NCI-H526 treated with DMSO at 0.1 percent for 48 hours (cell line): ENCODE measurements around the gene FAS.

ENCODE experiments used
- DNase-seq: peaks from one replicate; lab custom pipeline; 2025; lab: John Stamatoyannopoulos, UW

FAS gene

DNA sequence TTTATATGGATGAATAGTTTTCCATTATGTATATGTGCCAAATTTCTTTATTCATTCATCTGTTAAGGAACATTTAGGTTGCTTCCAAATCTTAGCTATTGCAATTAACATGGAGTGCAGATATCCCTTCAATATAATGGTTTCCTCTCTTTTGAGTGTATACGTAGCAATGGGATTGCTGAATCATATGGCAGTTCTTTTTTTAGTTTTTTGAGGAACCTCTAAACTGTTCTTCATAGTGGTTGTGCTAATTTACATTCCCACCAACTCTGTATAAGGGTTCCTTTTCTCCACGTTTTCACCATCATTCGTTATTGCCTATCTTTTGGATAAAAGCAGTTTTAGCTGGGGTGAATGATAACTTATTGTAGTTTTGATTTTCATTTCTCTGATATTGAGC is 46.5 kb downstream of the FAS start:
- DNase-seq, result no peak

DNA sequence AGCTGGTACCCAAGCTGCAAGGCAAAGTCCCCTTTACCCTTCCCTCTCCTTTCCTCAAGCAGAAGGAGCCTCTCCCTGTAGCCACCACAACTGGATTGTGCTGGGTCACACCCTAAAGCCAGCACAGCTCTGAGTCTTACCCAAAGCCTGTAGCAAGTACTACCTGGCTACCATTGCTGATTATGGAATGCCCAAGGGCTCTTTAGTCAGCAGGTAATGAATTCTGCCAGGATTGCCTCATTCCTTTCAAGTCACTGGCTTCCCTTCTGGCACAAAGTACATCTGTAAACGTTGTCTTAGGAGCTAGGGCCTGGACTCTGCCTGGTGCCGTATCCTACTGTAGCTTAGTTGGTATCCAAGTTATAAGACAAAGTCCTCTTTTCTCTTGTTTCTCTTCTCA is 52.0 kb downstream of the FAS start:
- no peak for DNase-seq

DNA sequence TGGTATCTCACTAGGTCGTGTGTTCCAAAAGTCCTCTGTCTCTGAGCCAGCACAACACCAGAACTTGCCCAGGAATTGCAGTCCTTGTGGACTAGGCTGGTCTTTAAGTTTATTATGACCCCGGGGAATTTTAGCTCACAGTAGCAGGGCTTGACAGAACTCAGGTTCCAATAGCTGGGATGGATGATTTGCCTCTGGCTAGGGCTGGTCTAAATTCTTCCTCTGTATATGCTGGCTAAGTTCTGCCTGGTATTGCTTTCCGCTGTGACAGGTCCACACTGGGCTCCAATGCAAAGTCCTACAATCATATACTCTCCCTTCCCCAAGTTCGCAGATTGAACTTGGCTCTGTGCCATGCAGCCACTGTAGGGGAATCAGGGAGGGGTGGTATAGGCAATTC is 52.5 kb downstream of the FAS start:
- no peak for DNase-seq

- DNase-seq, result no peak
Measured at GRCh38 chr10:89047397-89047796, 56.8 kb downstream of the FAS start.

GRCh38 chr10:89051593-89051992 is 61.0 kb downstream of the FAS start:
- no peak for DNase-seq

GRCh38 chr10:89053555-89053954 is 63.0 kb downstream of the FAS start:
- no peak for DNase-seq

- no peak for DNase-seq
Measured at GRCh38 chr10:89055159-89055558, 64.6 kb downstream of the FAS start.

DNA sequence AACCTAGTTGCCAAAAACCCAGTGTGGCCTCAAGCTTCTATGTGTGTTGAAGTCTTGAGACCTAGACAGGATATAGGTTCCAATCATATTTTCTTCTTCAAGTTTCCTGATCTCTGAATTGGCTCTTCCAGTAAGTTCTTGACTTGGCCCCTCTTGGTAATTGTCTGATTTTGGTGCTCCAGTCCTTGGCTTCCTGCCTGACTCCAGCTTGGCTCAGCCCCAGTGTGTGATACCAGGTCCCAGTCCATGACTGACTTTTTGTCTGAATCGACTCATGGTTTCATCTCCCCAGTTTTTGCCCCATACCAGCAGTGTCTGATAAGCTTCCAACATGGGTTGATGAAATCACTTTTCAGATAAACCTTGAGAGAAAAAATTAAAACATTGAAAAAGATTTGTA is 72.3 kb downstream of the FAS start:
- no peak for DNase-seq

DNA sequence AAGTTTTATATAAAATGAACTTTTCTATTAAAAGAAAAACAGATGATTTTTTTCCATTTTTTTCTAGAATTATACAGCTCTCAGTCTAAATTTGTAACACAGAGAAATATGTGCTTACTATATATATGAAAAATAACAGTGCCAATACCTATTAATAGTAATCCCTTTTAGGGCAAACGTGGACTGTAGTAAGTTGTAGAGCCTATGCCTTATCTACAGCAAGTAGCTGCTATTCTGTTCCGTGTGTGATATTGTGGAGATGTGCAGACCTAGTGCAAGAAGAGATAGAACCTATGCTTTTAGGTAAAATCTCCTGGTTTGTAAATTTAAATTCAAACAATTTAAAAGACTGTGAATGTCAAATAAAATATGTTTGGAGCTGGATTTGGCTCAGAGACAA is 72.9 kb downstream of the FAS start:
- DNase-seq, result no peak

- no peak for DNase-seq
Measured at GRCh38 chr10:89064748-89065147, 74.2 kb downstream of the FAS start.
